GM19025 (cell line): ENCODE data around the gene APOH.

Source experiments
- ATAC-seq: cut with Tn5 transposase; IDR thresholded peaks from one replicate; pipeline ENCODE4 v1.9.1; 2021; ENCODE audit warnings: mild to moderate bottlenecking, low read depth, moderate library complexity; ENCODE audit not compliant: unreplicated experiment

Gene APOH

DNA sequence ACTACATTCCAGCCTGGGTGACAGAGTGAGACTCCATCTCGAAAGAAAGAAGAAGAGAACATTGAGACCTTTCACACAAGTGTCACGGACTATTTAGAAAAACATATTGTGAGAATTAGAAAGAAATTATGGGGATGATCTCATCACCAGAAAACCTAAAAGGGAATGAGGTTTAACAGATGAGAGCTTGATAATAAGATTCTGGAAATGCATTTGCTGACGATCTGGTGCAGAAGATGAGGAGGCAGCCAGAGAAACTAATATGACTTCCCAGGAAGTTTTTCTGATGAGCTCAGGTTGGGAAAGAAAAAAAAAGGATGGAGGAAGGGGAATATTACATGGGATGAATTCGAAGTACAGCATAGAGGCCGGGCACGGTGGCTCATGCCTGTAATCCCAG, 10.8 kb upstream of the APOH start:
- no peak for ATAC-seq

DNA sequence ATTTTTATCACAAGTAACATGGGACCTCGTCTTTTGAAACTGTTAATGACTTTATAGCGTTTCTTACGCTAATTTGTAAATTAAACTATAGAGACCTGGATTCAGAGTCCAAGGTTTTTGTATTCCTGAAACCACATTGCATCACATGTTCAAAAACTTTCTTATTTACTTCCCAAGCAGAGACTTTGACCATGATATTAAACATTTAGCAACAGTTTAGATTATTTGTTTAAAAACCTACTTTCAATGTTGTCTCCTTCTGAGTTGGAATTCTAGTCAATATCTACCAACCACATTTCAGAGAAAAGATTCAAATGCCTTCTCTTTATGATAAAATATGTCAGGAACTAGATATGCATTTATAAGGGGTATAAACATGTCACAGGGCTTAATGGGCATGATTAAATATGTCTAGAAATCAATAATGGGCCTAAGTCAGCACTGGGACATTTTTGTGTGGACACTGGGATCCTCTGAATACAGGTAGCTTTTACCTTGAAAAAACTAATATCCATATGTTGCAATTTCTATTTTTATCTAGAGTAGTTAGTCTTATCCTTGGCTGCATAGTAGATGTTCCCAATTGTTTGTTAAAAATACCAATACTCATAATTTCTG, 6.3 kb upstream of the APOH start:
- ATAC-seq = no peak

DNA sequence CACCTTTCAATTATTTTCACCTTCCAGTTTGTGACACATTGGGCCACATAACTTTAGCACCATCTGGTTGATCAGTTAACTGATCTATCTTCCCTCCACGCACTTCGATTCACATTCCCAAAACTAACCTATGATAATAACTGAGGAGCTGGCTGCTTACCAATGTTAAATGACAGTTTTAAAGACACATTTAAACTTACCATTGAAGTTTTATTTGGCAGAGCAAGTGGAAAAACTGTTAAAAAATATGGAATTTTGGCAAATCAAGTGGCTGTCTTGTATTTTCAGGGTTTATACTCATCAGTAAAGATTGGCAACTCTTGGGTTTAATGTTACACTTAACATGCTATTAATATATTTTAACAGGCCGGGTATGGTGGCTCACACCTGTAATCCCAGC, 5.4 kb upstream of the APOH start:
- ATAC-seq = no peak

DNA sequence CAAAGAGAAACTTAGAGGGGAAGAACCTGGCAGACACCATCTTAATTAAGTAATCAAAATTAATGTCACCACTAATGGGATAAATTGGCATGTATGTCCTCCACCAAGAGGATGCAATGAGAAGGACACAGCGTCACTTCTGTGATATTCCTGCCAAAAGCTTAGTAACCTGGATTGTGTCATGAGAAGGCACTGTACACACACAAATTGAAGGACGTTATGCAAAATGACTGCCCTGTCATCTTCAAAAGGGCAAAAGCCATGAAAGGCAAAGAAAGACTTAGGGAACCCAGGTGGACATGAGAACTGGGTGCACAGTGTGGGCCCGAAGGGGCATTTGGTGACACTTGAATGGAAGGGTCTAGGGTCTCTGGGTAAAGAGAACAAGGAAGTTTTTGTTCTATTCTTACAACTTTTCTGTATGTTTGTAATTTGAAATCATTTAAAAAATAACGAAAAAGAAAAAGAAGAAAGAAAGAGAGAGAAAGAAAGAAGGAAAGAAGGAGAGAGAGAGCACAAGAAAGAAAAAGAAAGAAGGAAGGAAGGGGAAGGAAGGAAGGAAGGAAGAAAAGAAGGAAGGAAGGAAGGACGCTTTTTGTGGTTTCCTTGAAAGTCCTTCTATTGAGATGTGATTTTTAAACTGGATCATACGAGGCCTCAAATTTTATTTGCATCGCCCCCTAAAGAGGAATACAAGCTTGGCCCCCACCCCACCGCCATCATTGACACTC, 4.0 kb upstream of the APOH start:
- ATAC-seq = no peak

DNA sequence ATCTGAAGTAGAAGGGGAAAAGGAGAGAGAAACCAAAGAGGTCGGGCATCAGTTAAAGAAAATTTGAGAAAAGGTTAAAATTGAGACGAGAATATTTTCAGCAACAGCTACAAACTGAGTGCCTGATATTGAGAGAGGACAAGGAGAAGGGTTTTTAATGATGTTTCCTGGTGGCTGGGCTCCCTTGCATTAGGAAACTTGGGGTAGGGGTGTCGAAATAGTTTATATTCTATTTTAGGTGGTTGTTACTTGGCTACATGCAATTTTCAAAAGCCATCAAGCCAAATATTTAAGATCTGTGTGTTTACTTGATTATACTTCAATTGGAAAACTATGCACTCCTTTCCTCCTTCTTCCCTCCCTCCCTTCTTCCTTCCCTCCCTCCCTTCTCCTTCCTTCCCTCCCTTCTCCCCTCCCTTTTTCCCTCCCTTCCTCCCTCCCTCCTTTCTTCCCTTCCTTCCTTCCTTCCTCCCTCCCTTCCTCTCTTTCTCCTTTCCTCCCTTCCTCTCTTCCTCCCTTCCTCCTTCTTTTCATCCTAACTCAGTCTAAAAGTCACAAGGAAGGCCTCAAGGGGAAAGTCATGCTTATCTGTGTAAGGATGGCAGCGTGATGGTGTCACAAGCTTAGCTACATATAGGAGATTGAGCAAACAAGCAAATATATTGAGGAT, 1.8 kb upstream of the APOH start:
- no peak for ATAC-seq

DNA sequence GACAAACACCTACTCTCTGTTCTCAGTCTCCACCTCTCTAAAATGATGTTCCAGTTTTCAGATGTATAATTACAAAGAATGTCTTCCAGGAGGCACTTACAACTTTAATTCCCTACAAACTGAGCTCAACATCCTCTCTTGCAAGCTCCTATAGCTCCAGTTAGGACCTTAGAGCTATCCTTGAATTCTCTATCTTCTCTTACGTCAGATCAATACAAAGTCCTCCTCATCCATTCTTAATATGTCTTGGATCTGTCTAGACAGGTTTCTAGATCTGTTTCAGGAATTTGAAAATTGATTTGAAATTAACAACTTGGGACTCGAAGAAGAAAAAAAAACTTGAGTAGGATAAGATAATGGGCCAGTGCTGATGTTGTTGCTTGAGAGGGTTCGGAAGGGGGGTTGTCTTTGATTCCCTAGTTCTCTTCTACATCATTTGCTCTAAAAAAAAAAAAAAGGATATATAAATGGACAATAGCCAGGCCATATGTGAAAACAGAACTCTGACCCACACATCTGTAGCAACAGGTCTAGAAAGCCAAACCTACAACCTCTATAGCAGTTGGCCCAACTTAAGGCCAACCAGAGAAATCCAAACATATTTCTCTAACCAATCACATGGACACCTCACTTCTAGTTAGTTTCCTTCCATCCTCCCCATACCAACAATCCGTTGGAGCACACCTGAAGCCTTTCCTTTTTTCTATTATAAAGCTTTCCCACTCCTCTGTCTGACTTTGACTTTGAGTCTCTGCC, 746 bp upstream of the APOH start:
- no peak for ATAC-seq

DNA sequence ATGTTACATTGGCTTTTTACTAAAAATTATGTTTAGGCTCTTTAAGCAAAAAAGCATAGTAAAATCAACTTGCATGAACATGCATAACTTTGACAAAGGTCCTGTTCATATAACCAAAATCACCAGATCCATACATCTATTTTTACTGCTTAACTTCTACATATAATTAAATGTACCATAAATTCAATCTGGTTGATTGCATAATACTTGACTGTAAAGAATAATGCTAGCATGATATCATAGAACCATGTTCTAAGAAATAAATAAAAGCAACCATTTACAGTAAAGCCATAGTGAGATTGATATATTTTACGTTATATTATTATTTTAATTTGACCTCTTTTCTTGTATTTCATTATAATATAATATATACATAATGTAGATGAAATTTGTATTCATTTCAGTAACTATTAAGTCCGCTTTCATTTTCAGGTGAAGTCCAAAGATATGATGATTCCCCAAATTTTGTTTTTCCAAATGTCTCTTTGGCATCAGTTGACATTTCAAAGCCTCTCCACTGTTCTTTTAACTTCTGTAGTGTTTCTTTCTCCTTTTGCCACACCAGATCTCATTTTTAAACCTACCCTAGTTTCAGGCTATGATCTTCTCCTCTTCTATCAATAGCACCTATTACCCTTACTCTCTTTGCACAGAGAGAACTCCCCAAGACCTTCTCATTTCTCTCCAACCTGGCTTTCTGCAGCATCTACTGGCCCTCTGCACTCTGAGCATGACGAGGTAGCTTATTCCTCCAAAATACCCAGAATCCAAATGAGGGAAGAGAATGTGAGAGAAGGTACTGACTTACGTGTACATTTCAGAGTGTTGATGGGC, 1.8 kb downstream of the APOH start:
- ATAC-seq = no peak

DNA sequence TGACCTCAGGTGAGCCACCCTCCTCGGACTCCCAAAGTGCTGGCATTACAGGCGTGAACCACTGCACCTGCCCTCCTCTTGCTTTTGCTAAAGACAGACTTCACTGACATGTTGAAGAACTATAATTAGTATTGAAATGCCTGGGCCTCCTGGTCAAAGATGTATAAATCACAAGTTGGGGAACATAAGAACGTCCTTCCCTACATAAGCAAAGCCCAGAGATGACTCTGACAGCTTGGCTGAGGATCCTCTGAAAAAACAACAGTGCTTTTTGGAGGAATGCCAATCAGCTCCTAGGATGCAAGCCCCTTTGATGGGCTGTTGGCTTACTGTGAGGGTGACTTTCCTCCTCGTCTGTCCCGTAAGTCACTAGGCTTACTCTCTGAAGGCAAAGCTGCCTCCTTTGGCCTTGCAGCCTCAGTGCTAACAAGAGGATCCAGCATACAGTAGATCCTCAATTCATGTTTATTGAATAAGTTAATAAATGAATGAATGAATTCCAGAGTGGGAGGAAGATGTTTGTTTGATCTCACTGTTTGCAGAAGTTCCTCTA, 6.3 kb downstream of the APOH start:
- ATAC-seq = no peak

DNA sequence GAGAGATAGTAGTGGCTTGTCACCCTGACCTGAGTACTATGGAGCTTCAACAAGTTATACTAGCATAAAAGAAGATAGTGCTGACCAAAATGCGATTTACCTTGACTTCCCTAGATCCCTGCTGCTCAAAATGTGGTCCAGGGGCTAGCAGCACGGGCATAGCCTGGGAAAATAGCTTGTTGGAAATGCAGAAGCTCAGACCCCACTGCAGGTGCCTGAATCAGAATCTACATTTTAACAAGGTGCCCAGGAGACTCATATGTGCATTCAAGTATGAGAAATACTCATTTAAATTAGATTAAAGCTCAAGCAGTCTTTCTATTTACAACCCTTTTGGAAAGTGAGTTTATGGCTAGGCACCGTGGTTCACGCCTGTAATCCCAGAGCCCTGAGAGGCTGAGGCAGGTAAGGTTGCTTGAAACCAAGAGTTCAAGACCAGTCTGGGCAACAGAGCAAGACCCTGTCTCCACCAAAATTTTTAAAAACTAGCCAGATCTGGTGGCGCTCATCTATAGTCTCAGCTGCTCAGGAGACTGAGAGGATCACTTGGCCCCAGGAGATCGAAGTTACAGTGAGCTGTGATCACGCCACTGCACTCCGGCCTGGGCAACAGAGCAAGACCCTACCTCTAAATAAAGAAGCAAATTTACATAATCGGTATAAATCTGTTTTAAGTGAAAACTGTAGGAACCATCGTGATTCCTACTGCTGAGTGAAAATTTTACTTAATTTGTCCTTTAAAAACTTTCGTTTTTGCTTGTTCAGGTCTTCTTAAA, 7.3 kb downstream of the APOH start:
- no peak for ATAC-seq

DNA sequence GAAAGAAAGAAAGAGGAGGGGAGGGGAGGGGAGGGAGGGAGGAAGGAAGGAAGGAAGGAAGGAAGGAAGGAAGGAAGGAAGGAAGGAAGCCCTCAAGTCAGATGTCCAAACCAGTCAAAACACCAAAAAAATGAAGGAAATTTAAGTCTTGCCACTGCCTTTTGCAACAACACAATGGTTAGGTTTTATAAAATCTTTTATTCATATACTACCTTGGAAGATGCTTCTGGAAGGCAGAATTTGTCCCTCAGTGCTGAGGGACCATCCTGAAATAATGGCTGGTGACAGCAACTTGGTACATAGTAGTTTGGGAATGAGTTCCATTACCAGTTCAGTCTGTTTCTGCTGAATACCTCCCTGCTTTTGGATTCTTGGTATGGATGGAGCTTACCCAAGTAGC, 7.9 kb downstream of the APOH start:
- ATAC-seq = no peak

DNA sequence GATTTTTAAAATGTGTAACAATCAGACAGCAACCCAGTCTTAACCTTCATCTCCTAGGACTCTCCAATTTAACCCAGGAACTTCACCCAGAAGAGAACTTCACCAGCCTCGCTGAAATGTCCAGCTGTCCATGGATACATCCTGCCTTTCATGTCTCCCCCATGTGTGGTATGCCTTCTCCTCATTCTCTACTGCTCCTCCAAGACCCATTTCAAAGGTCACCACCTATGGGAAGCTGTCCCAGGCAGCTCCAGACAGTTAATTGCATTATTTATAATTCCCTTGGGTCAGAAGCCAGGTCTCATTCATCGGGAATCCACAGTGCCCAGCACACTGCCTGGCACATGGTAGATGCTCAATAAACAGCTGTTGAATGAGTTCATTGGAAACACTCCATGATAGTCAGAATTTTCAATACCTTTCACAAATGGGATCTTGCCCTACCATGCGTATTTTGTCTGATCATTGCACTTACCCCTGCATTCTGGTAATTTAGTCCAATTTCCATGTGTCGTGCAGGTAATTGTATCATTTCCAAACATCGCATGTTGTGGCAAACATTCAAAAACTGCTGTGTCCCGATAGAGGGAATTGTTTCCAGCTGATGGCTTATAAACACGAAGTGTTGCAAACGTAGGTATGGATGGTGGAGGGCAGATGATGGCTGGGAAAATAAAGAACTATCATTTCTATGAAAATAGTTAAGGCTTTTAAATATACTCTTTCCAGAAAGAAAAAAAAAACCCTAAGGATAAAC, 9.0 kb downstream of the APOH start:
- no peak for ATAC-seq

DNA sequence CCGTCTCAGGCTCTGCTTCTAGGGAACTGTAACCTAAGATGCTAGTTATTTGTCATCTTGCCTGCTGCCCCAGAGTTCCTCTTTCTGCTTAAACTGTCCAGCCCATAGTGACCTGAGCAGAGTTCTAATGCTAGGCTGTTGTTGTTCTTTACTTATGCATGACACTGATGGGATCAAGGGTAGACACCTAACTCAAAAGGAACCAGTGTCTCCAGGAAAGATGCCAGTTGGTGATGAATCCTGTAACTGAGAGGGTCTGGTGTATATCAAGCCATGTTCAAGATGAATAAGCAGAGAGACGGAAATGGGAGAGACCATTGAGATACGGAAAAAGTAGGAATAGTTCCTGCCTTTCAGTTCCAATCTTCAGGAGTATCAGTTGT, 13.7 kb downstream of the APOH start:
- no peak for ATAC-seq

DNA sequence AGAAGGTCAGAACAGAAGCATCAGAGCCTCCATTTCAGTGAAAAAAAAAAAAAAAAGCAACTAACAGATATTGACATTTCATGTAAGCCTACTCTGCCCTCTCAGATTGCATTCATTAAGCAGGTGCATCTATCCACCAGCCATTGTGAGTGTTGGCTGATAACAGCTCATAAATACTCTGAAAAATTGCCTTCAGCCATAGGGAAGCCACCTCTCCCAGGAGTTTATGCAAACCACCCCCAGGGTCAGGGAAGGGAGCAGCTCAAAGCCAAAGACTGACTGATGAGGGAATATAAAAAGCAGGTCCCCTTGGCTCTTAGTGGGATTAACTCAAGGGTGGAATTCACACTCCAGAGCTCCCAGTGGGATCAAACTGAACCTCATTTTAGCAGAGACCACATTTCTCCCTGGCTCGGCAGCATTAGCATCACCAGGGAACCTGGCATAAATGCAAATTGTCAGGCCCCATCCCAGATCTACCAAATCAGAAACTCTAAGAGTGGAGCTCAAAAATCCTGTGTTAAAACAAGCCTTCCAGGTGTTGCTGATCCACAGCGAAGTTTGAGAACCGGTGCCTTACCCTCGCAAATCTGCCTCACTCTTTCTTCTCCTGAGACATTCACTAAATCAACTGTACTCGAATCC, 14.2 kb downstream of the APOH start:
- no peak for ATAC-seq

DNA sequence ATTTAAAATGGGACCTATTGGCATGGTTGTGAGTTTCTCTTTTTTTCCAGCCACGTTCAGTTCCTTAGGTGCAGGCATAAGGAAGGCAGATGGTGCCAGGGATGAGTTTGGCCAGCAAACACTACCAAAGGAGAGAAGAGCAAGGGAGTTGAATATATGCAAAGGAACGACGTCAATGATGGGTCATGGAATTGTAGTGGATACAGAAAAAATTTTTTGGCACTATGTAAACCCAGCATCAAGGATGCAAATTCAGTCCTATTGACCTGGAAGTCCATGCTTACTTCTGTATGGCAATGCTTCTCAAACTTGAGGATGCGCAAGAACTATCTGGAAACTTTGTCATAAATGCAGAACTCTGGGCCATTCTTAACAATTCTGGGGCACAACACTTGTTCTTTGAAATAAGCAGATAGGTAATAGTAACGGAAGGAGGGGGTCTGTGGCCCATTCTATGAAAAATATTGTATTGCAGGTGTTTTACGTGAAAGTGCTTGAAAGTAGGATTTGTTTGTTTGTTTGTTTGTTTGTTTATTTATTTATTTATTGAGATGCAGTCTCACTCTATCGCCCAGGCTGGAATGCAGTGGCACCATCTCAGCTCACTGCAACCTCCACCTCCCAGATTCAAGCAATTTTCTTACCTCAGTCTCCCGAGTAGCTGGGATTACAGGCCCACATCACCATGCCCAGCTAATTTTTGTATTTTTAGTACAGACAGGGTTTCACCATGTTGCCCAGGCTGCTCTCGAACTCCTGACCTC, 18.0 kb downstream of the APOH start:
- no peak for ATAC-seq

DNA sequence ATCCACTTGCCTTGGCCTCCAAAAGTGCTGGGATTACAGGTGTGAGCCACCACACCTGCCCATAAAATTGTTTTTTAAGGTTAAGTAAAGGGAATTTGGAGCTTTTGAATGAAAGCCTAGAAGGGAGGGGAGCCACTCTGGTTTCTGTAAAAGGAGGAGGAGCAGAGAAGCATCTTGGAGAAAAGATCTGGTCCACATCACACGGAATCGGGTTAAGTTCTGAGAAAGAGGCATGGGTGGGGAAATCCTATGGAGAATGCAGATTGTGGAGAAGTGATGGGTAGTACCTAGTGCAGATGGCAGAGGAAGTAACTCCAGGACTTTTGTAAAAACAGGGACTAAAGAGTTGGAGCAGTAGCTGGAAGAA, 19.0 kb downstream of the APOH start:
- no peak for ATAC-seq

DNA sequence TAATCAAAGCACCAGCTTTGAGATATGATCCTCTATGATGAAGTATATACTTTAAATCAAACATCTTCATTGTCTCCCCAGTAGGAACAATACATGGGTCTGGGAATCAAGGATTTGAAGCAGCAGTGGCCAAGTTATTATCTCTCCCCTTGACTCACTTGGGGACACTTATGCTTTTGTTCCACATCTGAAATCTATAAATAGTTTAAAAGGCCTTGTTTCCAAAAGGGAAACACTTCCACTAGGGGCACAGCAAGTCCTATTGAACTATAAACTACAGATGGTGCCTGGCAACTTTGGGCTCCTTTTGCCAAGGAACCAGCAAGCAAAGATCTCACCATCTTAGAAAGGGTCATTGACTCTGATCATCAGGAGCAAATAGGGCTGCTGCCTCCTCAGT, 21.3 kb downstream of the APOH start:
- no peak for ATAC-seq

DNA sequence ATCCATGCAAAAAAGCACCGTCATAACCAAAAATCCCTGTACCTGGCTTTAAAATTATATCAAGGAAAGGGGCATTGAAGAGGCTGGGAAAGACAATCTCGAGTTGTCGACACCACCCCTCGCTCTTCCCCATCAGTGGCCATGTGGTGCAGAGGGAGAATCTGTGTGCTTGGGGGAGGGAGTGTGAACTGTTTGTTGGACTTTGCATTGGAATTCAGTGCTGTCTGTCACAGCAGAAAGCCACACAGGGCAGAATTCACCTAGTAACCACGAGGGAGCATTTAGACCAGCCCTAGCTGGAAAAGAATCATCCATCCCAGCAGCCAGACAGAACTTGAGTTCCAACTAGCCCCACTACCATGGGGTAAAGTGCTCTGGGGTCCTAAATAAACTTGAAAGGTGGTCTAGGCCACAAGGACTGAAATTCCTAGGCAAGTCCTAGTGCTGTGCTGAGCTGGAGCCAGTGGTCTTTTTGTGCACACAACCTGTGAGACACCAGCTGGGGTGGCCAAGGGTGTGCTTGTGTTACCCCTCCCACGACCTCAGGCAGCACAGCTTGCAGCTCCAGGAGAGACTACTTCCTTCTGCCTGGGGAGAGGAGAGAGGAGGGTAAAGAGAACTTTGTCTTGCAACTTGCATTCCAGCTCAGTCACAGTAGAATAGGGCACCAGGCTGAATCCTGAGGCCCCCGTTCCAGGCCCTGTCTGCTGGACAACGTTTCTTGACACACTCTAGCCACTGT, 25.8 kb downstream of the APOH start:
- ATAC-seq = no peak
